Neuronal stem cell (in vitro differentiated cells): ENCODE data around the gene CNNM4.

Experiments
- DNase-seq: peaks from one replicate; pipeline ENCODE4 v3.0.0-alpha.2; 2013; ENCODE audit warnings: low spot score
- H2AFZ ChIP-seq: one replicate; pipeline ENCODE4 v1.6.1; 2013; ENCODE audit warnings: mild to moderate bottlenecking, low read length, inconsistent platforms
- H2AK5ac ChIP-seq: 2 replicates; pipeline ENCODE4 v1.6.1; 2013; ENCODE audit warnings: low read depth, mild to moderate bottlenecking, inconsistent platforms, low read length, moderate library complexity, mixed read lengths
- H2BK120ac ChIP-seq: 2 replicates; pipeline ENCODE4 v1.6.1; 2013; ENCODE audit warnings: low read depth, mild to moderate bottlenecking, inconsistent platforms, low read length, moderate library complexity, mixed read lengths
- H2BK12ac ChIP-seq: one replicate; pipeline ENCODE4 v1.6.1; 2013; ENCODE audit warnings: low read length, inconsistent platforms
- H2BK15ac ChIP-seq: 2 replicates; pipeline ENCODE4 v1.6.1; 2013; ENCODE audit warnings: mild to moderate bottlenecking, low read length, inconsistent platforms, mixed read lengths
- H2BK5ac ChIP-seq: one replicate; pipeline ENCODE4 v1.6.1; 2013; ENCODE audit warnings: inconsistent platforms, mild to moderate bottlenecking, low read length, moderate library complexity
- H3K14ac ChIP-seq: one replicate; pipeline ENCODE4 v1.6.1; 2013; ENCODE audit warnings: low read length, inconsistent platforms
- H3K18ac ChIP-seq: 2 replicates; pipeline ENCODE4 v1.6.1; 2013; ENCODE audit warnings: low read length, inconsistent platforms
- H3K23ac ChIP-seq: 2 replicates; pipeline ENCODE4 v1.6.1; 2013; ENCODE audit warnings: low read depth, mild to moderate bottlenecking, mixed read lengths, low read length, inconsistent platforms; ENCODE audit not compliant: poor library complexity
- H3K27ac ChIP-seq: replicated peaks from 3 replicates; pipeline ENCODE4 v1.5.1; 2013; ENCODE audit warnings: low read length, inconsistent platforms
- H3K27me3 ChIP-seq, 3 experiments: 2 replicates each; pipeline ENCODE4 v1.6.1; 2013; ENCODE audit warnings: low read length in 3 of 3, mild to moderate bottlenecking in 2 of 3, inconsistent platforms in 1 of 3, low read depth in 1 of 3, mixed read lengths in 1 of 3, moderate library complexity in 1 of 3; ENCODE audit not compliant: control insufficient read depth in 3 of 3, insufficient read depth in 3 of 3
- H3K36me3 ChIP-seq, 2 donors: replicated peaks in 1 of 2; 2 replicates each; pipeline ENCODE4 v1.6.1; 2013; ENCODE audit warnings: low read length in 2 of 2; ENCODE audit not compliant: control insufficient read depth in 2 of 2, insufficient read depth in 2 of 2
- H3K4ac ChIP-seq: 2 replicates; pipeline ENCODE4 v1.6.1; 2013; ENCODE audit warnings: inconsistent platforms, mild to moderate bottlenecking, low read length, moderate library complexity
- H3K4me1 ChIP-seq, 2 donors: 1 replicate in 1 of 2; 2 replicates in 1 of 2; pipeline ENCODE4 v1.6.1; 2013; ENCODE audit warnings: low read length in 2 of 2, low read depth in 1 of 2; ENCODE audit not compliant: control insufficient read depth in 2 of 2, insufficient read depth in 1 of 2
- H3K4me2 ChIP-seq: one replicate; pipeline ENCODE4 v1.6.1; 2013; ENCODE audit warnings: mild to moderate bottlenecking, low read length, inconsistent platforms; ENCODE audit not compliant: insufficient read depth, poor library complexity, severe bottlenecking
- H3K4me3 ChIP-seq, 2 donors: 2 replicates each; pipeline ENCODE4 v1.5.1; 2013; ENCODE audit warnings: low read length in 2 of 2, mild to moderate bottlenecking in 2 of 2, inconsistent platforms in 1 of 2, moderate library complexity in 1 of 2
- H3K79me1 ChIP-seq: one replicate; pipeline ENCODE4 v1.6.1; 2013; ENCODE audit warnings: low read depth, mild to moderate bottlenecking, inconsistent platforms, low read length, moderate library complexity
- H3K9ac ChIP-seq: one replicate; pipeline ENCODE4 v1.6.1; 2013; ENCODE audit warnings: mild to moderate bottlenecking, low read depth, low read length, inconsistent platforms; ENCODE audit not compliant: poor library complexity
- H3K9me3 ChIP-seq, 2 donors: replicated peaks in 1 of 2; 2 replicates each; pipeline versions ENCODE3 to v1.6.1; 2013; ENCODE audit warnings: low read length in 2 of 2, mild to moderate bottlenecking in 2 of 2, inconsistent platforms in 1 of 2, low read depth in 1 of 2, mixed read lengths in 1 of 2, moderate library complexity in 1 of 2; ENCODE audit not compliant: control insufficient read depth in 2 of 2, insufficient read depth in 1 of 2
- H4K8ac ChIP-seq: one replicate; pipeline ENCODE4 v1.6.1; 2013; ENCODE audit warnings: low read depth, mild to moderate bottlenecking, inconsistent platforms, low read length, moderate library complexity
- H4K91ac ChIP-seq: one replicate; pipeline ENCODE4 v1.6.1; 2013; ENCODE audit warnings: low read length, low read depth, mild to moderate bottlenecking, inconsistent platforms; ENCODE audit not compliant: poor library complexity
- WGBS, 2 donors: extraction: QIAGEN DNeasy Blood & Tissue Kit; methylation state at CpG; one replicate each; pipeline ENCODE4 v1.1.7; 2013; ENCODE audit warnings: missing lambda C conversion rate in 2 of 2, mixed read lengths in 1 of 2; ENCODE audit not compliant: insufficient read length in 2 of 2, insufficient replicate concordance in 1 of 2; ENCODE audit errors: extremely low coverage in 2 of 2; 5-methylcytosine and 5-hydroxymethylcytosine counted together

Gene CNNM4

DNA sequence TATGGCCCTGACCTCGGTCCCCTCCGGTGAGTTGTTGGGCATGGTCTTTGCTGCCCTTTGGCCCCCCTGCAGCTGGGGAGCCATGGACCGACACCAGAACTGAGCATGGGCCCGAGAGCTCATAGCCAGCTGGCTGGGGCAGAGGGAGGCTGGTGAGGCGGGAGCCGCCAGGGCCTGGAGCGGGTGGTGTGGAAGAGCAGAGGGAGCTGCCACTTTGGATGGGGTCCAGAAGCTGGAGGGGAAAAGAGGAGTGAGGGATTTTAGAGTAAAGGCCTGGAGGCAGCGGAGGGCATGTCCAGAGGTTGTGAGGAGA, 38.9 kb downstream of the CNNM4 start:
- no peak overlapping the region for H2AK5ac ChIP-seq
- no peak overlapping the region for H3K4me3 ChIP-seq
- H3K14ac ChIP-seq = no peak overlapping the region
- no peak overlapping the region for H2BK120ac ChIP-seq
- no peak overlapping the region for H3K4ac ChIP-seq
- WGBS, 2 donors = no CpG with 5 or more reads among the region's 8 CpGs
- DNase-seq = no peak
- no peak overlapping the region for H3K27ac ChIP-seq
- no peak overlapping the region for H4K8ac ChIP-seq
- no peak overlapping the region for H3K23ac ChIP-seq
- peaks cover 0 to 6% of the 10 kb centered on the region in 2 donors for H3K9me3 ChIP-seq
- no peaks in the 10 kb centered on the region for H3K4me1 ChIP-seq
- H2BK12ac ChIP-seq = no peak overlapping the region
- peak overlapping the region; percentile 60 for H3K9ac ChIP-seq
- H2BK15ac ChIP-seq = no peak overlapping the region
- H2BK5ac ChIP-seq = no peak overlapping the region
- H3K27me3 ChIP-seq = no peaks in the 10 kb centered on the region
- no peak overlapping the region for H3K4me2 ChIP-seq
- no peak overlapping the region for H4K91ac ChIP-seq
- H3K18ac ChIP-seq = peak overlapping the region; percentile 38
- H3K79me1 ChIP-seq = peaks cover 8% of the 10 kb centered on the region
- H3K36me3 ChIP-seq = peaks cover 9 to 26% of the 10 kb centered on the region in 2 donors
- no peak overlapping the region for H2AFZ ChIP-seq

GRCh38 chr2:96800061-96801004, 39.6 kb downstream of the CNNM4 start:
- DNase-seq = no peak
- WGBS, 2 donors = no CpG with 5 or more reads among the region's 27 CpGs
- no peak overlapping the region for H2BK12ac ChIP-seq

DNA sequence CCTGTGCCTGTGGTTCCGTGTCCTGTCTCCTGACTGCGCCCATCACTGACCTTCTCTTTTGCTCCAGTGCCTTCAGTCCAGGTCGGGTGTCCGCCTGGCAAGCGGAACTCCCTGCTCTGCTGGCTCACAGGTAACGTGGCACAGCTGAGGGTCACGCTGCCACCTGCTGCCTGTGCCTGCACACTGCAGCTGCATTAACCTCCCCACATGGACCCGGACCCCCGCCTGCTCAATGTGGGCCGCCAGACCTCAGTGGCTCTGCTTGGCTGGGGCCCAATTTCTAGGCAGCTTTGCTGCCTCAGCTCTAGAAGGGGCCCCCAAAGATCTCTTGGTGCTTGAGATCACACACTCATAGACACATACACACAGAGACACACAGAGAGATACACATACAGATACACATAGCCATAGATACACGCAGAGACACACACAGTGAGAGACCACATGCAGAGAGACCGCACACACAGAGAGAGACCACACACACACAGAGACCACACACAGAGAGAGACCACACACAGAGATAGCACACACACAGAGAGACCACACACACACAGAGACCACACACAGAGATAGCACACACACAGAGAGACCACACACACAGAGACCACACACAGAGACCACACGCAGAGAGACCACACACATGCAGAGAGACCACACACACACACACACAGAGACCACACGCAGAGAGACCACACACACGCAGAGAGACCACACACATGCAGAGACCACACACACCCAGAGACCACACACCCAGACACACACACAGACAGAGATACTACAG, 40.5 kb downstream of the CNNM4 start:
- H2BK12ac ChIP-seq = no peak overlapping the region

More at GRCh38 chr2:96800061-96801004, 39.6 kb downstream of the CNNM4 start:
- peak overlapping the region; percentile 45 for H4K8ac ChIP-seq
- H3K14ac ChIP-seq = no peak overlapping the region
- peaks cover 9 to 26% of the 10 kb centered on the region in 2 donors for H3K36me3 ChIP-seq
- H2AK5ac ChIP-seq = peak overlapping the region; percentile 75
- H2BK120ac ChIP-seq = no peak overlapping the region
- no peak overlapping the region for H3K4me2 ChIP-seq
- H3K79me1 ChIP-seq = peaks cover 8% of the 10 kb centered on the region
- H3K9ac ChIP-seq = peak overlapping the region; percentile 12
- no peak overlapping the region for H3K4me3 ChIP-seq
- H2BK5ac ChIP-seq = no peak overlapping the region
- H3K18ac ChIP-seq = peak overlapping the region; percentile 67
- no peaks in the 10 kb centered on the region for H3K27me3 ChIP-seq
- H3K4ac ChIP-seq = no peak overlapping the region
- peaks cover 0 to 6% of the 10 kb centered on the region in 2 donors for H3K9me3 ChIP-seq
- H3K23ac ChIP-seq = peak overlapping the region; percentile 85
- no peak overlapping the region for H2BK15ac ChIP-seq
- H4K91ac ChIP-seq = no peak overlapping the region
- H3K27ac ChIP-seq = peak overlapping the region; percentile 26
- H3K4me1 ChIP-seq = no peaks in the 10 kb centered on the region
- H2AFZ ChIP-seq = no peak overlapping the region

More for the DNA sequence above, 40.5 kb downstream of the CNNM4 start:
- Histone ChIP-seq H3K27me3 (no peaks in the 10 kb centered on the region), H3K79me1 (peaks cover 8% of the 10 kb centered on the region), H3K4me1 (no peaks in the 10 kb centered on the region), H4K8ac (peak overlapping the region; percentile 45), H3K36me3 (peaks cover 9 to 26% of the 10 kb centered on the region in 2 donors), H2BK120ac (no peak overlapping the region), H3K18ac (peak overlapping the region; percentile 67), H3K9ac (peak overlapping the region; percentile 12), H2BK15ac (no peak overlapping the region), H3K4ac (no peak overlapping the region), H2AFZ (no peak overlapping the region), H3K23ac (peak overlapping the region; percentile 85), H2BK5ac (no peak overlapping the region), H3K4me2 (no peak overlapping the region), H2AK5ac (peak overlapping the region; percentile 75), H4K91ac (no peak overlapping the region), H3K27ac (no peak overlapping the region), H3K4me3 (no peak overlapping the region), H3K14ac (no peak overlapping the region), H3K9me3 (peaks cover 0 to 6% of the 10 kb centered on the region in 2 donors)
- DNase-seq = peak; percentile 43
- WGBS, 2 donors = no CpG with 5 or more reads among the region's 15 CpGs
